Endothelial cell of umbilical vein (primary cell): Measurements from ENCODE around the gene RPL5. TPM values are rescaled to one million over a fixed set of nuclear protein-coding genes. Genes with fewer than 3 reads are reported as not detected.
A peak's percentile ranks its signal among the peaks of the same experiment; 100 is the strongest.

Experiments used
- BruUV-seq: library from RNA; stranded (reverse); fragments of 400-500 nt; replicated peaks from 2 replicates; lab custom pipeline; 2021; lab: Mats Ljungman, UMichigan
- CTCF ChIA-PET: fragments of 300-600, 350-600 bp; sonication (Branson Sonifier 250); formaldehyde crosslinking; loops from one replicate; lab custom pipeline; 2021; ENCODE audit warnings: antibody characterized with exemption, inconsistent platforms; lab: Charles Lee
- POLR2A ChIA-PET: fragments of 300-600, 350-600 bp; sonication (Branson Sonifier 250); formaldehyde crosslinking; loops from one replicate; lab custom pipeline; 2021; ENCODE audit warnings: antibody characterized with exemption, inconsistent platforms; lab: Charles Lee
- DNase-seq: peaks from one replicate; pipeline ENCODE4 v3.0.0-alpha.2; 2011; ENCODE audit warnings: low read depth, low spot score
- FAIRE-seq: peaks from 2 replicates; lab custom pipeline; 2011; peaks lifted over from hg19 to GRCh38; lab: Jason Lieb, UNC
- H2AFZ ChIP-seq: 2 replicates; pipeline ENCODE4 v1.6.0; 2012; ENCODE audit warnings: low read depth, low read length, control low read depth, inconsistent platforms
- H3K27ac ChIP-seq: 2 replicates; pipeline ENCODE4 v1.5.1; 2011; ENCODE audit warnings: low read depth, mild to moderate bottlenecking, control low read depth, low read length, moderate library complexity; ENCODE audit not compliant: insufficient read depth
- H3K27me3 ChIP-seq, 2 experiments: 2 replicates each; pipeline versions ENCODE4 v1.6.0 to v1.6.1; 2011; ENCODE audit warnings: low read length in 2 of 2, mixed read lengths in 1 of 2; ENCODE audit not compliant: control insufficient read depth in 2 of 2, insufficient read depth in 2 of 2
- H3K36me3 ChIP-seq, 2 experiments: 2 replicates in 1 of 2; 3 replicates in 1 of 2; pipeline ENCODE4 v1.5.1; 2011; ENCODE audit warnings: low read length in 2 of 2, mild to moderate bottlenecking in 1 of 2, moderate library complexity in 1 of 2; ENCODE audit not compliant: control insufficient read depth in 2 of 2, insufficient read depth in 2 of 2; ENCODE audit errors: extremely low read depth in 1 of 2
- H3K4me1 ChIP-seq: 3 replicates; pipeline ENCODE4 v1.5.1; 2011; ENCODE audit warnings: mild to moderate bottlenecking, low read length; ENCODE audit not compliant: control insufficient read depth, insufficient read depth; ENCODE audit errors: extremely low read depth
- H3K4me2 ChIP-seq: 2 replicates; pipeline ENCODE4 v1.6.1; 2011; ENCODE audit warnings: low read length, control low read depth, mixed read lengths; ENCODE audit not compliant: insufficient read depth
- H3K4me3 ChIP-seq, 3 experiments: fragments of 200-600 bp in 1 of 3; sonication (generic), shearing (Covaris generic) in 1 of 3; replicated peaks in 1 of 3; 2 replicates each; pipeline ENCODE4 v1.5.1; 2011 to 2016; ENCODE audit warnings: control low read depth in 3 of 3, low read length in 3 of 3, mild to moderate bottlenecking in 2 of 3, inconsistent platforms in 1 of 3, low read depth in 1 of 3, moderate library complexity in 1 of 3; ENCODE audit not compliant: insufficient read depth in 1 of 3
- H3K79me2 ChIP-seq: 2 replicates; pipeline ENCODE4 v1.6.0; 2012; ENCODE audit warnings: low read length, inconsistent platforms; ENCODE audit not compliant: control insufficient read depth, insufficient read depth
- H3K9ac ChIP-seq: replicated peaks from 2 replicates; pipeline ENCODE3; 2011; ENCODE audit warnings: low read length, control low read depth; ENCODE audit not compliant: insufficient read depth; ENCODE audit errors: extremely low read depth
- H3K9me1 ChIP-seq: replicated peaks from 3 replicates; pipeline ENCODE4 v1.6.0; 2011; ENCODE audit warnings: mild to moderate bottlenecking, low read length; ENCODE audit not compliant: control insufficient read depth, insufficient read depth; ENCODE audit errors: extremely low read depth
- H3K9me3 ChIP-seq: replicated peaks from 2 replicates; pipeline ENCODE4 v1.5.1; 2012; ENCODE audit warnings: low read length, inconsistent platforms; ENCODE audit not compliant: control insufficient read depth, insufficient read depth
- H4K20me1 ChIP-seq: replicated peaks from 2 replicates; pipeline ENCODE3; 2011; ENCODE audit warnings: mild to moderate bottlenecking, low read length; ENCODE audit not compliant: control insufficient read depth, insufficient read depth; ENCODE audit errors: extremely low read depth
- EZH2 ChIP-seq: IDR thresholded peaks from 2 replicates; pipeline ENCODE4 v1.6.1; 2012; ENCODE audit warnings: borderline replicate concordance, low read depth, mild to moderate bottlenecking, moderate library complexity, low read length, inconsistent platforms; ENCODE audit not compliant: severe bottlenecking
- FOS ChIP-seq: IDR thresholded peaks from 2 replicates; pipeline ENCODE4 v1.6.1; 2011; ENCODE audit warnings: mild to moderate bottlenecking, low read length, moderate library complexity, borderline replicate concordance; ENCODE audit not compliant: insufficient read depth
- GATA2 ChIP-seq: IDR thresholded peaks from 2 replicates; pipeline ENCODE4 v1.7.0; 2011; ENCODE audit warnings: low read depth, mild to moderate bottlenecking, moderate library complexity, mixed read lengths, low read length; ENCODE audit not compliant: insufficient read length, insufficient read depth
- JUN ChIP-seq: IDR thresholded peaks from 2 replicates; pipeline ENCODE4 v1.6.1; 2011; ENCODE audit warnings: borderline replicate concordance, low read depth; ENCODE audit not compliant: insufficient read length, insufficient read depth
- MAX ChIP-seq: IDR thresholded peaks from 2 replicates; pipeline ENCODE4 v1.6.1; 2011; ENCODE audit not compliant: insufficient read depth, insufficient read length
- MYC ChIP-seq: IDR thresholded peaks from one replicate; pipeline ENCODE4 v1.6.1; 2011; ENCODE audit warnings: mild to moderate bottlenecking, low read depth, low read length
- POLR2A ChIP-seq: IDR thresholded peaks from 2 replicates; pipeline ENCODE4 v1.6.1; 2012; ENCODE audit warnings: low read depth, mild to moderate bottlenecking, control low read depth, low read length
- POLR2AphosphoS5 ChIP-seq: IDR thresholded peaks from 2 replicates; pipeline ENCODE4 v1.6.1; 2012; ENCODE audit warnings: low read depth, mild to moderate bottlenecking, control low read depth, low read length, moderate library complexity; ENCODE audit not compliant: insufficient read depth
- dilution Hi-C: fragments of 300-500 bp; cut with MboI; formaldehyde crosslinking; loops from one replicate; pipeline ENCODE4 v1.15.0; 2019; ENCODE audit warnings: low sequenced_read_pairs; ENCODE audit not compliant: extremely low pct_ligation_motif_present
- intact Hi-C: fragments of 100-400 bp; cut with micrococcal nuclease; formaldehyde crosslinking; loops from one replicate; pipeline ENCODE4 v1.10.0; 2022
- polyA plus RNA-seq, 4 experiments: library from polyadenylated mRNA; depleted of rRNA in 3 of 4; stranded (reverse) in 3 of 4; unstranded in 1 of 4; fragments of >200 nt; gene quantifications; 2 replicates each; pipeline versions ENCODE4 v1.2.1 to v1.2.3, GENCODE V29; 2011 to 2012; ENCODE audit warnings: missing spikeins in 1 of 4
- total RNA-seq: library from RNA; stranded (reverse); gene quantifications from 2 replicates; pipeline ENCODE4 v1.2.3, GENCODE V29; 2021
- TF ChIP-seq, protein P1 (sequence below), 2 donors: IDR thresholded peaks; 1 replicate in 1 of 2; 2 replicates in 1 of 2; pipeline ENCODE4 v1.5.1; 2011; ENCODE audit warnings: low read length in 2 of 2, mild to moderate bottlenecking in 2 of 2, moderate library complexity in 2 of 2, control low read depth in 1 of 2, inconsistent platforms in 1 of 2, low read depth in 1 of 2; ENCODE audit not compliant: insufficient read depth in 1 of 2; ENCODE audit errors: extremely low read depth in 1 of 2

Gene RPL5
- total and polyA plus RNA-seq, 2 donors (not counting 3 experiments of a cell fraction or from before 2014, with no cell fraction given), result 1,109 to 1,237 TPM

GRCh38 chr1:92877081-92877711, 45.4 kb downstream of the RPL5 start:
- FAIRE-seq (peak; percentile 15), DNase-seq (no peak)
- Histone ChIP-seq H3K36me3 (no peaks in the 10 kb centered on the region), H3K27me3 (peaks cover 2 to 6% of the 10 kb centered on the region in 2 experiments), H4K20me1 (no peaks in the 10 kb centered on the region), H3K4me2 (no peak overlapping the region), H3K79me2 (no peaks in the 10 kb centered on the region), H3K9ac (no peak overlapping the region), H3K9me3 (no peaks in the 10 kb centered on the region), H3K4me3 (no peak overlapping the region), H3K27ac (no peak overlapping the region), H2AFZ (no peak overlapping the region), H3K9me1 (no peaks in the 10 kb centered on the region), H3K4me1 (no peaks in the 10 kb centered on the region)
- intact Hi-C loops, result no loop called here
- TF ChIP-seq JUN, result no peak
- TF ChIP-seq, protein P1, sequence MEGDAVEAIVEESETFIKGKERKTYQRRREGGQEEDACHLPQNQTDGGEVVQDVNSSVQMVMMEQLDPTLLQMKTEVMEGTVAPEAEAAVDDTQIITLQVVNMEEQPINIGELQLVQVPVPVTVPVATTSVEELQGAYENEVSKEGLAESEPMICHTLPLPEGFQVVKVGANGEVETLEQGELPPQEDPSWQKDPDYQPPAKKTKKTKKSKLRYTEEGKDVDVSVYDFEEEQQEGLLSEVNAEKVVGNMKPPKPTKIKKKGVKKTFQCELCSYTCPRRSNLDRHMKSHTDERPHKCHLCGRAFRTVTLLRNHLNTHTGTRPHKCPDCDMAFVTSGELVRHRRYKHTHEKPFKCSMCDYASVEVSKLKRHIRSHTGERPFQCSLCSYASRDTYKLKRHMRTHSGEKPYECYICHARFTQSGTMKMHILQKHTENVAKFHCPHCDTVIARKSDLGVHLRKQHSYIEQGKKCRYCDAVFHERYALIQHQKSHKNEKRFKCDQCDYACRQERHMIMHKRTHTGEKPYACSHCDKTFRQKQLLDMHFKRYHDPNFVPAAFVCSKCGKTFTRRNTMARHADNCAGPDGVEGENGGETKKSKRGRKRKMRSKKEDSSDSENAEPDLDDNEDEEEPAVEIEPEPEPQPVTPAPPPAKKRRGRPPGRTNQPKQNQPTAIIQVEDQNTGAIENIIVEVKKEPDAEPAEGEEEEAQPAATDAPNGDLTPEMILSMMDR (IDR thresholded peaks at IDR 0.05; ENCODE audit: extremely low read depth in 1 of 2, insufficient read depth in 1 of 2, low read depth in 1 of 2, low read length in 2 of 2), result no peak
- TF ChIP-seq MYC, result no peak
- no peak for TF ChIP-seq FOS
- TF ChIP-seq MAX, result no peak
- TF ChIP-seq POLR2A, result no peak
- TF ChIP-seq GATA2, result no peak
- TF ChIP-seq EZH2, result no peak
- TF ChIP-seq POLR2AphosphoS5, result no peak
- CTCF ChIA-PET, result interaction anchor here (0.9 to 1.1 kb wide), 3 partner anchors 18 to 117 kb away, joined by 3 read pairs; no protein-coding TSS in a partner anchor
- BruUV-seq, result no TSS peak
- POLR2A ChIA-PET, result no interaction called here
- dilution Hi-C loops, result no loop called here
